Stimulated activated CD4-positive, alpha-beta T cell treated with anti-CD3 and anti-CD28 coated beads, TNF-alpha, amount 100 ng/mL, for 1 hour (primary cell): Measurements from ENCODE around the gene EPM2A.
A peak's percentile ranks its signal among the peaks of the same experiment; 100 is the strongest.
"Not testable (repeated sequence)": the region's sequence is repeated elsewhere in the genome, so short reads cannot be mapped to it uniquely, and the experiment has no call there.

Experiments
- DNase-seq, 3 donors: peaks; one replicate each; pipeline ENCODE4 v3.0.0-alpha.2; 2020; ENCODE audit warnings: low read depth in 3 of 3, low spot score in 1 of 3

The EPM2A gene

GRCh38 chr6:145735356-145736165, at the start of gene EPM2A:
Gene EPM2A (minus strand): TSS chr6:145735520. CDS start chr6:145735498, 22 bp downstream.
- peak; percentile 13 to 42 (median 15) for DNase-seq

GRCh38 chr6:145784683-145785082, 49.4 kb upstream of the EPM2A start:
- no peak for DNase-seq

GRCh38 chr6:145783796-145784195, 48.5 kb upstream of the EPM2A start:
- DNase-seq = no peak

- DNase-seq = no peak
Observed at GRCh38 chr6:145772846-145773245, 37.5 kb upstream of the EPM2A start.

- DNase-seq = no peak
Observed at GRCh38 chr6:145765449-145765848, 30.1 kb upstream of the EPM2A start.

- no peak for DNase-seq
Observed at GRCh38 chr6:145763742-145764141, 28.4 kb upstream of the EPM2A start.

GRCh38 chr6:145761584-145761983, 26.3 kb upstream of the EPM2A start:
- DNase-seq = no peak

- DNase-seq = no peak
Observed at GRCh38 chr6:145758113-145758512, 22.8 kb upstream of the EPM2A start.

- no peak for DNase-seq
Observed at GRCh38 chr6:145756170-145756662, 20.9 kb upstream of the EPM2A start.

GRCh38 chr6:145755682-145756081, 20.4 kb upstream of the EPM2A start:
- no peak for DNase-seq

- no peak for DNase-seq
Observed at GRCh38 chr6:145752638-145753037, 17.3 kb upstream of the EPM2A start.

- no peak for DNase-seq
Observed at GRCh38 chr6:145749632-145750031, 14.3 kb upstream of the EPM2A start.

GRCh38 chr6:145745861-145746260, 10.5 kb upstream of the EPM2A start:
- DNase-seq = no peak

- no peak for DNase-seq
Observed at GRCh38 chr6:145744619-145745018, 9.3 kb upstream of the EPM2A start.

GRCh38 chr6:145743332-145743731, 8.0 kb upstream of the EPM2A start:
- no peak for DNase-seq

- not testable (repeated sequence) for DNase-seq
Observed at GRCh38 chr6:145742472-145742871, 7.2 kb upstream of the EPM2A start.

GRCh38 chr6:145739685-145740084, 4.4 kb upstream of the EPM2A start:
- DNase-seq = not testable (repeated sequence)

GRCh38 chr6:145738265-145738664, 2.9 kb upstream of the EPM2A start:
- no peak for DNase-seq

GRCh38 chr6:145736661-145737144, 1.4 kb upstream of the EPM2A start:
- DNase-seq = no peak

GRCh38 chr6:145734486-145735355, 599 bp downstream of the EPM2A start:
- peak; percentile 5 to 65 (median 33) for DNase-seq

- DNase-seq = no peak
Observed at GRCh38 chr6:145733810-145734209, 1.5 kb downstream of the EPM2A start.

GRCh38 chr6:145733207-145733606, 2.1 kb downstream of the EPM2A start:
- DNase-seq = no peak
